HG03025 (cell line): ENCODE measurements around the gene UBE3B.
"Not testable (repeated sequence)": the region's sequence is repeated elsewhere in the genome, so short reads cannot be mapped to it uniquely, and the experiment has no call there.

Experiments used
- ATAC-seq: cut with Tn5 transposase; IDR thresholded peaks from one replicate; pipeline ENCODE4 v1.9.1; 2021; ENCODE audit warnings: mild to moderate bottlenecking, moderate library complexity; ENCODE audit not compliant: unreplicated experiment, low FRiP score

UBE3B gene

DNA sequence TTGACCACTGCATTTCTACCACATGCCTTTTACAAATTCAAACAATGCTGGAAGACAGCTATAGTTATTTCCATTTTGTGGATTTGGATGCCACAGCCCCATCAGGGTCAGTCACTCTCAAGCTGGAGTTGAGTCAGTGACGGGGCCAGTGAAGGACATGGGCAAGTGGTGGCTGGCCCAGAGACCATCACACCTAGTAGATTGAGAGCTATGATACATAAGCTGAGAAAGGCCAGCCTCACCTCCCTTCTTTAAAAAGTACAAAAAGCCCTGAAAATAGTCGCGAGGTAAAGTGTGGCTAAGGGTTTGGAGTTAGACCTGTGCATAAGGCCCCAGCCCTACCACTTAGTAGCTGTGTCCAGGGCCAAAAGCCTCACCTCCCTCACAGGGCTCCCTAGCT, 4.4 kb upstream of the UBE3B start:
- no peak for ATAC-seq

DNA sequence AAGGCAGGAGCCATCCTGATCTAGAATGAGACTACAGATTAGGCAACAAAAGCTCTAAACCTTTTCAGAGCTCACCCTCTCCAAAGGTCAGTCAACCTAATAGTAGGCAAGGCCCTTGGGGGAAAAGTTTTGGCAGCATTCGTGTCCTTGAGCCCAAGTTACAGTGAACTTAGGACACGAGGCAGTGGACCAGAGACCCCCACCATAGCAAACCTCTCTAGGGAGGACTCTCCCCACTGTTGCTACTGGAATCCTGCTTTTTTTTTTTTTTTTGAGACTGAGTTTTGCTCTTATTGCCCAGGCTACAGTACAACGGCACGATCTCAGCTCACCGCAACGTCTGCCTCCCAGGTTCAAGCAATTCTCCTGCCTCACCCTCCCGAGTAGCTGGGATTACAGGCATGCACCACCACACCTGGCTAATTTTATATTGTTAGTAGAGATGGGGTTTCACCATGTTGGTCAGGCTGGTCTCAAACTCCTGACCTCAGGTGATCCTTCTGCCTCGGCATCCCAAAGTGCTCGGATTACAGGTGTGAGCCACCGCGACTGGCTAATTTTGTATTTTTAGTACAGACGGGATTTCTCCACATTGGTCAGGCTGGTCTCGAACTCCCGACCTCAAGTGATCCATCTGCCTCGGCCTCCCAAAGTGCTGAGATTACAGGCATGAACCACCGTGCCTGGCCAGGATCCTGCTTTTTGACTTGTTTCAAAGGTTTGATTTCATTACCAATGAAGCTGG, 3.7 kb upstream of the UBE3B start:
- ATAC-seq: not testable (repeated sequence)

GRCh38 chr12:109475121-109475520, 2.3 kb upstream of the UBE3B start:
- ATAC-seq: no peak

DNA sequence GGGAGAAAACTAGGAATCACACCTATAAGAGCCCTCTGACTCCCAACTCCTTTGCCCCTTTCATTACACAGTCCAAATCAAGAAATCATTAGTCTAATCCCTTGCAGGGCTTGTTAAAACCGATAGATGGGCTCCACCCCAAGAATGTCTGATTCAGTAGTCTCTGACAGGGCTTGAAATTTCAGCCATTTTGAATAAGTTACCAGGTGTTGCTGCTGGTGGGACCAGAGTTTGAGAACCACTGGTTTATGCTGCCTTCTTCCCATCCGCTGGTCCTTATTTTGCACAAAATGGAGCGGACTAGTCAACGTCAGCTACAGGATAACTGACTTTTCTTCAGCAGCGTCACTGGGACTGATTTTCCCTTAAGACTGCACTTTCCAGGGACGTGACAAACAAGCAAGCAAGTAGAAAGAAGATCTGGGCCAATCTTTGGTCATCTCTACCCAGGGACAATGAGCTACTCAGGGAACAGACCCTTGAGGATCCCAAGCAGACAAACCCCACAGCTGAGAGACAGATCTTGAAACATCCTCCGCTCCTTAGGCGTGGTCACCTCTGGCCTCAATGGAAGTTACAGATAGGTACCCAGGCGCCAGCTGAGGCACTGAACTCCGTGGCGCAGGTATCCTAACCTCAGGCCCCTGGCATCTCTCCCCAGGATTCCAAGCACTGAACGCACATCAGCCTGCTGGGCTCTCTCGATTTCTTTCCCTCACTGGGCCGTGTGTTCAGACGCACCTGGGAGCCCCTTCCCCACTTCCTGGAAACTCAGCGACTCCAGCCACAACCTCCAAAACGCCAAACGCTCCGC, 1.2 kb upstream of the UBE3B start:
- no peak for ATAC-seq

DNA sequence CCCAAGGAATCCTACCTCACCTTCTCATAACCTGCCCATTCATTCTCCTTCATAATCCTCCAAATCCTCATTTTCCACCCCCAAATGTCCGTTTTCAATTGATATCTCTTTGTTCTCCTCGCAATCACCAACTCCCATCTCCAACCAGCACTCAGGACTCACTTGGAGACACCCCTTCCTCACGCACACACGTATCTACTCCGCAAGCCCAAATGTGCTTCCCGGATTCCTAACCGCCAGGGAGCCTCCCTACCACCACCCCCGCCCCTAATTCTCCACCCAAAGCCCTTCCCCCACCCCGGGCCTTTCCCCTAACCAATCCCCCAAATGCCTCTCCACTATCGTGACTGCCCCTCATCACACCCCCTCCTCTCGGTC, 638 bp upstream of the UBE3B start:
- no peak for ATAC-seq

DNA sequence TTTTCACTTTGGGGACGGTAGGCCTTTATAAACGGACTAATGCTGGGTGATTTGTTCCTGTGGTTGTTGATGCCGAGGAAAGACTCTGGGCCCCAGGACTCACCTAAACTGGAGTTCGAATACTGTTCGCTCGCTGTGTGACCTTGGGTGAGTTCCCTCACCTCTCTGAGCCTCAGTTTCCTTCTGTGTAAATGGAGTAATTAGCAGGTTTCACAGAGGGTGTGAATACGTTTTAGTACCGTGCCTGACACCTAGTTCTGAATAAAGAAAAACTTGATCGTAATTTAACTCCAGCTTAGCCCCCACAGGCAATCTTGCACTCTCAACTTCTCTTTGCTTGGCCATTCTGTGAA, 505 bp downstream of the UBE3B start:
- ATAC-seq: no peak

GRCh38 chr12:109479761-109480160, 2.3 kb downstream of the UBE3B start:
- ATAC-seq: no peak

DNA sequence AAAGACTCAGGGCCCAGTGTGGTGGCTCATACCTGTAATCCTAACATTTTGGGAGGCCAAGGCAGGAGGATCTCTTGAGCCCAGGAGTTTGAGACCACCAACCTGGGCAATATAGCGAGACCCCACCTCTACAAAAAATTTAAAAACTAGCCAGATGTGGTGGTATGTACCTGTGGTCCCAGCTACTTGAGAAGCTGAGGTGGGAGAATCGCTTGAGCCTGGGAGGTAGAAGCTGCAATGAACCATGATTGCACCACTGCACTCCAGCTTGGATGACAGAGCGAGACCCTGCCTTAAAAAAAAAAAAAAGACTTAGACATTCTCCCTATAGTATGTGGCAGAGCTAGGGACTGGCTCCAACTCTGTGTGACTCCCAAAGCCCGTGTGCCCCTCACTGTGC, 2.9 kb downstream of the UBE3B start:
- no peak for ATAC-seq

DNA sequence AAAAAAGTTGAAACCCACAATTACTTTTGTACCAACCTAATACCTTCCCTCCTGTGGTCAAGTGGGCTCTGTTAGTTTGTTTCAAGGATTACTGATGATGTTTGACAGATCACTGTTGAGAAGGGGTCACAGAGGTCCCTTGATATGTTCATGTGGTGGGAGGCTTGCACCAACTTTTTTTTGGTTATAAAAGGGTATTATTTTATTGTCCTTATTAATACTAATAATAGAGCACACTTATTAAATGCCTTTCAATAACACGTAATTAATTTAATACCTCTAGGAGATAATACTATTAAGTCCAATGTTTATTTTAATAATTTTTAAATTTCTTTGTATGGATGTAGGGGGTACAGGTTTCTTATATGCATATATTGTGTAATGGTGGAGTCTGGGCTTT, 4.4 kb downstream of the UBE3B start:
- ATAC-seq: no peak

DNA sequence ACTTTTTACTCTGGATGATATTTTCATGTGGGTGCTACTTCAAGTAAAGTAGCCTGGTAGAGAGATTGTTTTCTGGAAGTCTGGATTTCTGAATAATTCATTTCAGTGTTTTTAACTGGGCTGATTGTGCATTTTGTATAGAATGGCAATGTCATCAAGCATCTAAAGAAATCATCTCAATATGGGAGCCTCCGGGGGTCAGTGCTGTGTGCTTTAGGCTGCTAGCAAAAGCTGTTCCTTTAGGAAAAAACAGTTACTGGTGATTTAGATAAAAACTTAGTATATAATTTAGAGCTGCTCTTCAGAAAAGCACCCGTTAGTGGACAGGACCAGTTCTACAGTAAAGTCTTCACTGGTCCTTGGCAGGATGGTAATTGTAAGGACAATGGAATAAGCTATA, 5.1 kb downstream of the UBE3B start:
- no peak for ATAC-seq

- no peak for ATAC-seq
Measured at GRCh38 chr12:109482894-109483293, 5.5 kb downstream of the UBE3B start.

GRCh38 chr12:109483346-109483745, 5.9 kb downstream of the UBE3B start:
- ATAC-seq: no peak

- no peak for ATAC-seq
Measured at GRCh38 chr12:109485201-109485600, 7.8 kb downstream of the UBE3B start.

- ATAC-seq: no peak
Measured at GRCh38 chr12:109487181-109488050, 10.0 kb downstream of the UBE3B start.

DNA sequence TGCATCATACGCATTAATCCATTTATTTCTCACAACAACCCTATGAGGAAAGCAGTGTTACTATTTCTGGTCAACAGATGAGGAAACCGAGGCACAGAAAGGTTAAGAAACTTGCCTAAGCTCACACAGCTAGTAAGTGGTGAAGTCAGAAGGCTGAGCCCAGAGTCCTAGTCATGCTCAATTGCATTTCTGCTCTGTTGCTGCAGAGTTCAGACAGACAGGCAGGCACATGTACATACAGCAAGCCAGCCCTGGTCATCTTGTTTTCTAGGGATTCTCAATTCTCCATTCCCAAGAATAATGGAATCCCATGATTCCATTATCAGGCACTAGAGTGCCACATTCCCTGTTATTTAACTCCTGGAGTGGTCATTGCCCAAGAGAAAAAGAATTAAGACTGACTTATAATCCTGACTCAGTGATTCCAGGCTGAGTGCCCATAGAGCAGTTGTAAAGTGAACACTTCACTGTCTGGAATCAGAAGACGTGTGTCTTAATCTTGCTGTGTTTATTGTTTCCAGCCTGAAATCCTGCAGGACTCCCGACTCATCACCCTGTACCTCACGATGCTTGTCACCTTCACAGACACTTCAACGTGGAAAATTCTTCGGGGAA, 10.7 kb downstream of the UBE3B start:
- ATAC-seq: no peak

DNA sequence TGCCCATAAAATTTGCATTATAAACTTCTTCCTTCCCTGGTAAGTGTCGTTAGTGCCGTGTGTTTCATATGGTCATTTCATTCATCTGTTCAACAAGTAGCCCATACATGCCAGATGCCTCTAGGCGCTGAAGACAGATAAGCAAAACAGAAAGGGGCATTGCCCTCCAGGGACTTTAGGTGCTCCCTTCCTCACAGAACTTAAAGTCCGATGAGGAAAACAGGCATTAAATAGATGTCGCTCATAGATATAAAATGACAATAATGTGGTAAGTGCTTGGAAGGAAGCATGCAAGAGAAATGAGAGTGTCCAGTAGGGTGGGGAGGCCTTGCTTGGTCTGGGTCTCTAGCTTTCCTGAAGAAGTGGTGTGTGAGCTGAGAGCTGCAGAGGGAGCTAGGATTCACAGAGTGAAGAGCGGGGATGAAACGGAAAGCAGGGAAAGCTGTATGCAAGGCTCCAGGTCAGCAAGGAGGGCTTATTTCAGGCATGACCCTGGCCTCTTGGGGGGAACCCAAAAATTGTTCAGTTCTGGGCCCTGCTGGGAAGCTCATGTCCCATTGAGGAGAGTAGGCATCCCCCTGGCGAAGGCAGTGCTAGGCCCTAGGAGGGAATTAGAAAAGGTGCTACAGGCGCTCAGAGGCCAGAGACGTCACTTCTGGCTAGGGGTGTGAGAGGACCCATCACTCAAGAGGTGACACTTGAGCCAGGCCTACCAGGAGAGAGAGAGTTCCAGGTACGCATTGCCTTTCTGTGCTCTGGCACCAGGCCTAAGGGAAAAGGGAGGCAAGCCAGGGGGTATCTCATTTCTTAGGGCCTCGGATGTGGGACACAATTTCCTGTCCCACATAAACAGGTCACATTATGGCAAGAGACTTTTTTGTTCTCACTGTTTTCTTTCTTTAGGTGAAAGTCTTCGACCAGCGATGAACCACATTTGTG, 11.9 kb downstream of the UBE3B start:
- no peak for ATAC-seq

GRCh38 chr12:109489955-109490565, 12.6 kb downstream of the UBE3B start:
- ATAC-seq: no peak

DNA sequence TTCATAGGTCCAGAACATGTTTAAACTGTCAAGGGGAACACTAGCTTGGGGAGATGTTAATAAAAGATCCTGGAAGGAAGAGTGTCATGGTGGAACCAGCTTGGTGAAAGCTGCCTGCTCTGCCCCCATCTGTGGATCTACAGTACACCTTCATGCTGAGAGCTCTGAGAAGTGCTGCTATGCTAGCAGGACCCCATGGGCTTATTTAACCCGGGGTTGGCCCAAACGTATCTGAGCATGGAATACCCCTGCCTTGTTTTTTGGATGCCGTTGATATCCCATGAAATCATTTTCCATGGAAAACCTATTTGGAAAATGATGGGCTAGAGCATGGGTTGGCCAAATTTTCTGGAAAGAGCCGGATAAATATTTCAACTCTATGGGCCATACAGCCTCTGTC, 14.2 kb downstream of the UBE3B start:
- no peak for ATAC-seq

DNA sequence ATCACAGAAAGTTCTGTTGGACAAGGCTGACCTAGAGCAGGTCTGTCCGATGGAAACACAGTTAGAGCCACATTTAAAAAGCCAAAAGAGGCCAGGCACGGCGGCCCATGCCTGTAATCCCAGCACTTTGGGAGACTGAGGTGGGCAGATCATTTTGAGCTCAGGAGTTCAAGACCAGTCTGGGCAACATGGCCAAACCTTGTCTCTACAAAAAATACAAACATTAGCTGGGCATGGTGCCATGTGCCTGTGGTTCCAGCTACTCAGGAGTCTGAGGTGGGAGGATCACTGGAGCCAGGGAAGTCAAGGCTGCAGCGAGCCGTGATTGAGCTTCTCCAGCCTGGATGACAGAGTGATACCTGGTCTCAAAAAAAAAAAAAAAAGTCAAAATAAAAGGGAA, 14.9 kb downstream of the UBE3B start:
- no peak for ATAC-seq
